Retina (tissue), 1 donor: ENCODE results near the gene PRPSAP2.
"Not testable (repeated sequence)": the region's sequence is repeated elsewhere in the genome, so short reads cannot be mapped to it uniquely, and the experiment has no call there.

Source experiments
- DNase-seq: peaks from one replicate; pipeline ENCODE4 v3.0.0-alpha.2; 2016

Gene PRPSAP2

GRCh38 chr17:18891541-18891940 is 33.6 kb downstream of the PRPSAP2 start:
- DNase-seq, result no peak

- DNase-seq, result no peak
Measured at GRCh38 chr17:18896146-18896545, 38.2 kb downstream of the PRPSAP2 start.

- DNase-seq, result no peak
Measured at GRCh38 chr17:18896947-18897346, 39.0 kb downstream of the PRPSAP2 start.

GRCh38 chr17:18904482-18904881 is 46.6 kb downstream of the PRPSAP2 start:
- DNase-seq, result no peak

- no peak for DNase-seq
Measured at GRCh38 chr17:18905226-18905625, 47.3 kb downstream of the PRPSAP2 start.

GRCh38 chr17:18910326-18910725 is 52.4 kb downstream of the PRPSAP2 start:
- DNase-seq, result no peak

- no peak for DNase-seq
Measured at GRCh38 chr17:18910881-18911280, 53.0 kb downstream of the PRPSAP2 start.

GRCh38 chr17:18916816-18917500 is 59.0 kb downstream of the PRPSAP2 start:
- DNase-seq, result no peak

GRCh38 chr17:18917506-18918032 is 59.6 kb downstream of the PRPSAP2 start:
- no peak for DNase-seq

GRCh38 chr17:18919963-18920362 is 62.0 kb downstream of the PRPSAP2 start:
- no peak for DNase-seq

GRCh38 chr17:18920911-18921441 is 63.0 kb downstream of the PRPSAP2 start:
- DNase-seq, result no peak

- DNase-seq, result no peak
Measured at GRCh38 chr17:18921485-18921884, 63.6 kb downstream of the PRPSAP2 start.

- DNase-seq, result no peak
Measured at GRCh38 chr17:18921912-18922451, 64.1 kb downstream of the PRPSAP2 start.

GRCh38 chr17:18922596-18922995 is 64.7 kb downstream of the PRPSAP2 start:
- not testable (repeated sequence) for DNase-seq

- no peak for DNase-seq
Measured at GRCh38 chr17:18925187-18925586, 67.3 kb downstream of the PRPSAP2 start.

- no peak for DNase-seq
Measured at GRCh38 chr17:18928628-18929125, 70.7 kb downstream of the PRPSAP2 start.

GRCh38 chr17:18932360-18933055 is 74.6 kb downstream of the PRPSAP2 start:
- no peak for DNase-seq

- no peak for DNase-seq
Measured at GRCh38 chr17:18933102-18934058, 75.4 kb downstream of the PRPSAP2 start.

GRCh38 chr17:18937981-18938691 is 80.2 kb downstream of the PRPSAP2 start:
- DNase-seq, result no peak

- DNase-seq, result no peak
Measured at GRCh38 chr17:18938692-18939023, 80.7 kb downstream of the PRPSAP2 start.

GRCh38 chr17:18944646-18945045 is 86.7 kb downstream of the PRPSAP2 start:
- no peak for DNase-seq

- DNase-seq, result no peak
Measured at GRCh38 chr17:18946536-18946935, 88.6 kb downstream of the PRPSAP2 start.
